GM19455 (cell line): ENCODE data around the gene MSRB1.

Experiments
- ATAC-seq: cut with Tn5 transposase; IDR thresholded peaks from one replicate; pipeline ENCODE4 v1.9.1; 2021; ENCODE audit not compliant: unreplicated experiment

Gene MSRB1

GRCh38 chr16:1942810-1943726 lies at the start of gene MSRB1:
Gene MSRB1, minus strand, starts transcription at chr16:1943199. Its CDS starts 43 bp downstream, at chr16:1943156.
- ATAC-seq, result peak; percentile 88

GRCh38 chr16:1991948-1992703 lies 49.1 kb upstream of the MSRB1 start:
- ATAC-seq, result no peak

- ATAC-seq, result no peak
Measured at GRCh38 chr16:1991588-1991947, 48.6 kb upstream of the MSRB1 start.

GRCh38 chr16:1991135-1991551 lies 48.1 kb upstream of the MSRB1 start:
- no peak for ATAC-seq

GRCh38 chr16:1990351-1991134 lies 47.5 kb upstream of the MSRB1 start:
- ATAC-seq, result no peak

- no peak for ATAC-seq
Measured at GRCh38 chr16:1990101-1990350, 47.0 kb upstream of the MSRB1 start.

- no peak for ATAC-seq
Measured at GRCh38 chr16:1989209-1990100, 46.5 kb upstream of the MSRB1 start, which contains the start of gene SYNGR3. Gene SYNGR3, plus strand, starts transcription at chr16:1989970. Its CDS starts 133 bp downstream, at chr16:1990103.

- ATAC-seq, result no peak
Measured at GRCh38 chr16:1987198-1987597, 44.2 kb upstream of the MSRB1 start.

GRCh38 chr16:1985466-1986150 lies 42.6 kb upstream of the MSRB1 start:
- ATAC-seq, result no peak

- no peak for ATAC-seq
Measured at GRCh38 chr16:1984347-1985225, 41.6 kb upstream of the MSRB1 start.

- peak; percentile 67 for ATAC-seq
Measured at GRCh38 chr16:1983544-1984346, 40.7 kb upstream of the MSRB1 start, which contains the start of gene GFER. Gene GFER, plus strand, starts transcription at chr16:1984193. Its CDS starts 26 bp downstream, at chr16:1984219.

- no peak for ATAC-seq
Measured at GRCh38 chr16:1982991-1983543, 40.1 kb upstream of the MSRB1 start.

GRCh38 chr16:1982013-1982433 lies 39.0 kb upstream of the MSRB1 start:
- ATAC-seq, result no peak

- ATAC-seq, result no peak
Measured at GRCh38 chr16:1981398-1981836, 38.4 kb upstream of the MSRB1 start, which contains the start of gene NOXO1. Gene NOXO1, minus strand, starts transcription at chr16:1981469. Its CDS starts 290 bp downstream, at chr16:1981179.

- no peak for ATAC-seq
Measured at GRCh38 chr16:1980770-1981087, 37.7 kb upstream of the MSRB1 start.

GRCh38 chr16:1980030-1980769 lies 37.2 kb upstream of the MSRB1 start:
- ATAC-seq, result no peak
